Right lobe of liver (tissue), 6 donors: ENCODE results near the gene RBM5. TPM values are rescaled to one million over a fixed set of nuclear protein-coding genes. Genes with fewer than 3 reads are reported as not detected.

ENCODE experiments used
- ATAC-seq, 4 donors: fragments of 200-7000 bp; cut with Tn5 transposase; one replicate each; pipeline ENCODE4 v1.9.1; 2020; ENCODE audit warnings: mild to moderate bottlenecking in 4 of 4, moderate library complexity in 4 of 4
- DNase-seq, 3 donors: peaks; one replicate each; pipeline ENCODE4 v3.0.0-alpha.2; 2020
- H3K27ac ChIP-seq, 3 donors: fragments of 200-600 bp; one replicate each; pipeline ENCODE4 v1.8.0; 2022
- H3K27me3 ChIP-seq, 2 donors: fragments of 200-600 bp; one replicate each; pipeline ENCODE4 v1.8.0; 2022
- H3K36me3 ChIP-seq, 4 donors: fragments of 200-600 bp; sonication (generic) in 1 of 4; one replicate each; pipeline versions ENCODE4 v1.5.1 to v1.8.0; 2017 to 2022; ENCODE audit warnings: control low read depth in 1 of 4
- H3K4me1 ChIP-seq, 4 donors: fragments of 200-600 bp; sonication (generic) in 1 of 4; one replicate each; pipeline versions ENCODE4 v1.5.1 to v1.8.0; 2017 to 2022; ENCODE audit warnings: control low read depth in 1 of 4
- H3K4me3 ChIP-seq, 3 donors: fragments of 200-600 bp; one replicate each; pipeline ENCODE4 v1.8.0; 2022
- H3K9me3 ChIP-seq, 4 donors: fragments of 200-600 bp; sonication (generic) in 1 of 4; one replicate each; pipeline versions ENCODE4 v1.5.1 to v1.8.0; 2017 to 2022; ENCODE audit warnings: control low read depth in 1 of 4
- POLR2A ChIP-seq: fragments of 450-650 bp; IDR thresholded peaks from one replicate; pipeline ENCODE4 v1.6.1; 2017; ENCODE audit warnings: antibody characterized with exemption, mild to moderate bottlenecking
- WGBS: methylation state at CpG from one replicate; pipeline ENCODE4 v1.1.6; 2018; ENCODE audit warnings: low coverage, low lambda C conversion rate; ENCODE audit not compliant: insufficient coverage; ENCODE audit errors: missing lambda C conversion rate; 5-methylcytosine and 5-hydroxymethylcytosine counted together
- intact Hi-C, 2 donors: fragments of 100-400 bp; cut with DNase I; formaldehyde crosslinking; loops; one replicate each; pipeline versions ENCODE4 v1.11.2 to v1.14.1; 2022
- total RNA-seq, 6 experiments: library from RNA; depleted of rRNA in 2 of 6; stranded (reverse); fragments of >200 nt in 2 of 6; fragmentation: NEBNext Ultra II Directional in 3 of 6; extraction: Animal tissue kit (Norgen Biotek cat#: 25700) in 3 of 6; gene quantifications; one replicate each; pipeline versions ENCODE4 v1.1.0 to v1.2.4, GENCODE V29; 2016 to 2023
- TF ChIP-seq, protein P1 (sequence below), 4 donors: fragments of 200-600 bp in 3 of 4; fragments of 450-650 bp in 1 of 4; IDR thresholded peaks; one replicate each; pipeline versions ENCODE4 v1.5.1 to v1.8.0; 2016 to 2022; ENCODE audit warnings: antibody characterized with exemption in 4 of 4, mild to moderate bottlenecking in 2 of 4
- donor health status: DM: no; HTN: yes; CAD: no.
- donor health status: DM: no; HTN: no; CAD: no.
- donor health status: DM: no; HTN: no; CAD: no.
- donor health status: DM: no; HTN: yes; CAD: no.
- donor health status: DM: no; HTN: yes; CAD: no.

RBM5 gene
- total RNA-seq, 6 experiments from 2014 or later, result 42.1 to 62.4 (median 46.4) TPM

DNA sequence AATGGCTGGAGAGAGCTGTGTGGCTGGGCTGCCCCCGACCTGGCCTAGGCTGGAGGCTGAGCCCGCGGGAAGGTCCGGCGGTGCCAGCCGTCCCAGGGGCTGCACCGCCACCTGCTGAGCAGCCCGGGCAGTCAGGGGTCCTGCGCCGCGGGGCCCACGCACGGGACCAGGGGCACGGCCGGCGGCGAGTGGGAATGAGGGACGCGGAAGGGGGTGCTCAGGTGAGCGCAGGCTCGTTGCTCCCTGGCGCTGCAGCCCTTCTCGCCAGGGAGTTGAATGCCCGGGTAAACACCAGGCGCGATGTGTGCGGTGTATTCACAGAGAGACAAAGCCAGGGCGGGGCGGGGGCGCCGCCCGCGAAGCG, 65.7 kb downstream of the RBM5 start:
- TF ChIP-seq, protein P1, sequence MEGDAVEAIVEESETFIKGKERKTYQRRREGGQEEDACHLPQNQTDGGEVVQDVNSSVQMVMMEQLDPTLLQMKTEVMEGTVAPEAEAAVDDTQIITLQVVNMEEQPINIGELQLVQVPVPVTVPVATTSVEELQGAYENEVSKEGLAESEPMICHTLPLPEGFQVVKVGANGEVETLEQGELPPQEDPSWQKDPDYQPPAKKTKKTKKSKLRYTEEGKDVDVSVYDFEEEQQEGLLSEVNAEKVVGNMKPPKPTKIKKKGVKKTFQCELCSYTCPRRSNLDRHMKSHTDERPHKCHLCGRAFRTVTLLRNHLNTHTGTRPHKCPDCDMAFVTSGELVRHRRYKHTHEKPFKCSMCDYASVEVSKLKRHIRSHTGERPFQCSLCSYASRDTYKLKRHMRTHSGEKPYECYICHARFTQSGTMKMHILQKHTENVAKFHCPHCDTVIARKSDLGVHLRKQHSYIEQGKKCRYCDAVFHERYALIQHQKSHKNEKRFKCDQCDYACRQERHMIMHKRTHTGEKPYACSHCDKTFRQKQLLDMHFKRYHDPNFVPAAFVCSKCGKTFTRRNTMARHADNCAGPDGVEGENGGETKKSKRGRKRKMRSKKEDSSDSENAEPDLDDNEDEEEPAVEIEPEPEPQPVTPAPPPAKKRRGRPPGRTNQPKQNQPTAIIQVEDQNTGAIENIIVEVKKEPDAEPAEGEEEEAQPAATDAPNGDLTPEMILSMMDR (IDR thresholded peaks at IDR 0.05), result peak in 2 of 4 donors; percentile 7 to 20
- no peak for TF ChIP-seq POLR2A
- Histone ChIP-seq H3K4me3 (peak overlapping the region; percentile 32 to 54 (median 37)), H3K27me3 (no peaks in the 10 kb centered on the region), H3K4me1 (peaks cover 0 to 11% (median 0%) of the 10 kb centered on the region in 4 donors), H3K27ac (no peak overlapping the region), H3K9me3 (no peaks in the 10 kb centered on the region), H3K36me3 (no peaks in the 10 kb centered on the region)
- WGBS, result 0% methylated on average over 4 of the region's 34 CpGs
- DNase-seq (no peak), ATAC-seq (peak; percentile 17 to 48 (median 29))
- intact Hi-C loops, result no loop called here

DNA sequence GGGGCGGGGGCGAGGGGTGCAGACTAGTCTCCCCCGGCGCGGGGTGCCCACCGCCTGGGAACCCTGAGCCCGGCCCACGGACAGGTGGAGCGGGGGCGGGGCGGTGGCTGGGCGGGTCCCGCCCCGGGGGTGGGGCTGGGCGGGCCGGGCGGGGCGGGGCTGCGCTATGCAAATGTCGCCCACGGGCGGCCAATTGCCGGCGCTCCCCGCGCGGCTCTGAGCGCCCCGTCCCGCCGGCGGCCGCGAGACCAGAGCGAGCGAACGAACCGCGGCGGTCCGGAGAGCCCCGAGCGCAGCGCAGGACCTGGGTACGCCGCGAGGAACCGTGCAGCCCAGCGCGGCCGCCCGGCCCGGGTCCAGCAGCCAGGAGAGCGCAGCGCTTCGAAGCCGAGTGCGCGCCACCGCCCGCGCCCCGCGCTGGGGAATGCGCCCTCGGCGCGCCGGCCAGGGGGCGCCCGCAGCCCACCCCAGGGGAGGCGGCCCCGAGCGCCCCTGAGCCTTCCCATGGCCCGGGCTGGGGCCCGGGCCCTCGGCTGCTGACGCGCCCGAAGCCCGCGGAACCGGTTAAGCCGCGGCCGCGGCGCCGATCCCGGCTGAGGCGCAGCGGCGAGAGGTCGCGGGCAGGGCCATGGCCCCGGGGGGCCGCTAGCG, 66.2 kb downstream of the RBM5 start, which contains the start of gene SEMA3F:
Gene SEMA3F (plus strand): TSS at position 485 of the 651 bp plus-strand sequence. CDS start 4,299 bp downstream, outside the sequence.
- no peaks in the 10 kb centered on the region for H3K27me3 ChIP-seq
- intact Hi-C loops, result no loop called here
- peaks cover 0 to 11% (median 0%) of the 10 kb centered on the region in 4 donors for H3K4me1 ChIP-seq
- ATAC-seq, result peak; percentile 85 to 90 (median 88)
- peak within 1 kb of the TSS in 1 of 3 donors; percentile 36 for H3K27ac ChIP-seq
- H3K9me3 ChIP-seq, result no peaks in the 10 kb centered on the region
- no CpG with 5 or more reads among the region's 98 CpGs for WGBS
- TF ChIP-seq, protein P1 (IDR thresholded peaks at IDR 0.05), result peak; percentile 10 to 39 (median 14)
- peak; percentile 46 for TF ChIP-seq POLR2A
- peak in 2 of 3 donors; percentile 76 to 78 for DNase-seq
- peak within 1 kb of the TSS; percentile 32 to 54 (median 37) for H3K4me3 ChIP-seq
- H3K36me3 ChIP-seq, result no peaks in the 10 kb centered on the region

DNA sequence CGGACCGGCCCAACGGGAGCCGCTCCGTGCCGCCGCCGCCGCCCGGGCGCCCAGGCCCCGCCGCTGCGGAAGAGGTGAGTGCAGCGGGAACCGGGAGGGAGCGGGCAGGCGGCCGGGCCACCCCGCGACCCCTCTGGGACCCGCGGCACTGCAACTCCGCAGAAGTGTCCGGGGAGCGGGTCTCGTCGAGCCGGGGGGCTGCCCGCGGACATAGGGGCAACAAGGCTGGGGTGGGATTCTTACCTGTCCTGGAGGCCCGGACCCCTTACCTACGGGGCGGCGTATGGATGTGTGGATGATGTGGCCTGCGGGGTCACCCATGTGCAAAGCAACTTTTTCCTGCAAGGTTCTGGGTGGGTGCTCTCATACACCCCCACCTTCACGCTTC, 66.8 kb downstream of the RBM5 start:
- H3K4me1 ChIP-seq, result peaks cover 0 to 11% (median 0%) of the 10 kb centered on the region in 4 donors
- intact Hi-C loops, result no loop called here
- H3K27ac ChIP-seq, result peak overlapping the region in 1 of 3 donors; percentile 36

DNA sequence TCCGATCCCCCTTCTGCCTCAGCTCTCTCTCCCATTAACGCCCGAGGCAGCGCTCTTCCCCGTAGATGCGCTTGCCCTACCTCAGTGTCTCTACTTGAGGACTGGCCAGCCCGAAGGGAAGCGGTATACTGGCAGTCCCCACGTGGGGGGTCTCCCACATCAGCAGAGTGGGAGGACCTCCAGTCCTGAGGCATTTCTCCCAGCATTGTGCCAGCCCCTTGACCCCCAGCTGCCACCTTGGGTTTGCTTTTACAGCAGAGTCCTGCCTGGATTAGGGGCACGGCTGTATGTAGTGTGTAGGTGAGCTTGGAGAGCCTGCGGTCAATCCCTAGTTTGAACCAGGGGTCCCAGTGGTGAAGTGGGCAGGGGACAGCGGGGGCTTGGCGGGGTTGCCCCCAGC, 67.2 kb downstream of the RBM5 start:
- no peaks in the 10 kb centered on the region for H3K36me3 ChIP-seq
- no peak overlapping the region for H3K27ac ChIP-seq
- no peak for DNase-seq
- TF ChIP-seq, protein P1 (IDR thresholded peaks at IDR 0.05), result no peak
- TF ChIP-seq POLR2A, result no peak
- 24% methylated on average over 3 of the region's 13 CpGs for WGBS
- peaks cover 0 to 11% (median 0%) of the 10 kb centered on the region in 4 donors for H3K4me1 ChIP-seq
- no peaks in the 10 kb centered on the region for H3K27me3 ChIP-seq
- H3K9me3 ChIP-seq, result no peaks in the 10 kb centered on the region
- intact Hi-C loops, result no loop called here
- no peak for ATAC-seq
- H3K4me3 ChIP-seq, result peak overlapping the region; percentile 32 to 54 (median 37)

More for the DNA sequence above, 66.8 kb downstream of the RBM5 start:
- no peaks in the 10 kb centered on the region for H3K36me3 ChIP-seq
- no CpG with 5 or more reads among the region's 37 CpGs for WGBS
- TF ChIP-seq POLR2A, result no peak
- TF ChIP-seq, protein P1 (IDR thresholded peaks at IDR 0.05), result no peak
- no peak for DNase-seq
- H3K9me3 ChIP-seq, result no peaks in the 10 kb centered on the region
- no peaks in the 10 kb centered on the region for H3K27me3 ChIP-seq
- H3K4me3 ChIP-seq, result peak overlapping the region; percentile 32 to 54 (median 37)
- ATAC-seq, result no peak
